SK-N-SH (cell line): Measurements from ENCODE around the gene DSC3. TPM values are rescaled to one million over a fixed set of nuclear protein-coding genes. Genes with fewer than 3 reads are reported as not detected.

Experiments
- CTCF ChIA-PET: fragments of 300-600, 350-600 bp; formaldehyde crosslinking; extraction: SDS; loops from one replicate; lab custom pipeline; 2021; lab: Yijun Ruan, JAX
- POLR2A ChIA-PET: fragments of 350-600 bp; sonication (Branson Sonifier 250); formaldehyde crosslinking; extraction: SDS; loops from one replicate; lab custom pipeline; 2020; ENCODE audit warnings: antibody characterized with exemption, inconsistent platforms; lab: Yijun Ruan, JAX
- DNase-seq: peaks from one replicate; pipeline ENCODE4 v3.0.0; 2012
- H2AFZ ChIP-seq: fragments of 200-600 bp; sonication (generic); 2 replicates; pipeline ENCODE4 v1.8.1; 2016; ENCODE audit warnings: antibody characterized with exemption, mild to moderate bottlenecking, low read depth
- H3F3A ChIP-seq: fragments of 200-600 bp; sonication (generic); replicated peaks from 2 replicates; pipeline ENCODE3; 2016; ENCODE audit warnings: antibody characterized with exemption, mild to moderate bottlenecking; ENCODE audit not compliant: insufficient read depth
- H3K27ac ChIP-seq, 2 experiments: fragments of 200-500 bp in 1 of 2; fragments of 200-600 bp in 1 of 2; sonication (Bioruptor generic) in 1 of 2; sonication (generic), shearing (Covaris generic) in 1 of 2; 2 replicates each; pipeline versions ENCODE4 v1.5.1 to v1.6.1; 2014 to 2016; ENCODE audit warnings: low read depth in 2 of 2, inconsistent platforms in 1 of 2, low read length in 1 of 2, mild to moderate bottlenecking in 1 of 2, mixed read lengths in 1 of 2
- H3K27me3 ChIP-seq: fragments of 200-600 bp; sonication (generic), shearing (Covaris generic); 2 replicates; pipeline ENCODE4 v1.6.1; 2016; ENCODE audit warnings: mixed run types; ENCODE audit not compliant: insufficient read depth
- H3K36me3 ChIP-seq, 2 experiments: fragments of 200-500 bp in 1 of 2; fragments of 200-600 bp in 1 of 2; sonication (Bioruptor generic) in 1 of 2; sonication (generic) in 1 of 2; replicated peaks in 1 of 2; 2 replicates each; pipeline versions ENCODE3 to v1.5.1; 2014 to 2016; ENCODE audit warnings: low read length in 1 of 2, mild to moderate bottlenecking in 1 of 2; ENCODE audit not compliant: insufficient read depth in 2 of 2, control insufficient read depth in 1 of 2
- H3K4me1 ChIP-seq, 2 experiments: fragments of 200-500 bp in 1 of 2; fragments of 200-600 bp in 1 of 2; sonication (Bioruptor generic) in 1 of 2; sonication (generic), shearing (Covaris generic) in 1 of 2; 2 replicates each; pipeline versions ENCODE4 v1.5.1 to v1.6.1; 2014 to 2016; ENCODE audit warnings: low read depth in 1 of 2, low read length in 1 of 2, mixed run types in 1 of 2; ENCODE audit not compliant: insufficient read depth in 2 of 2, control insufficient read depth in 1 of 2
- H3K4me2 ChIP-seq: fragments of 200-600 bp; sonication (generic), shearing (Covaris generic); 2 replicates; pipeline ENCODE4 v1.6.1; 2017; ENCODE audit warnings: mixed run types
- H3K4me3 ChIP-seq, 2 experiments: fragments of 200-500 bp in 1 of 2; fragments of 200-600 bp in 1 of 2; sonication (Bioruptor generic) in 1 of 2; sonication (generic), shearing (Covaris generic) in 1 of 2; 2 replicates each; pipeline versions ENCODE4 v1.5.1 to v1.8.1; 2014 to 2016; ENCODE audit warnings: low read depth in 2 of 2, inconsistent platforms in 1 of 2, low read length in 1 of 2, mild to moderate bottlenecking in 1 of 2, mixed read lengths in 1 of 2, moderate library complexity in 1 of 2
- H3K79me2 ChIP-seq: fragments of 200-600 bp; sonication (generic); 2 replicates; pipeline ENCODE4 v1.8.1; 2017; ENCODE audit warnings: mild to moderate bottlenecking; ENCODE audit not compliant: insufficient read depth
- H3K9ac ChIP-seq: fragments of 200-600 bp; sonication (generic); 2 replicates; pipeline ENCODE4 v1.6.1; 2017; ENCODE audit warnings: mixed run types
- H3K9me2 ChIP-seq: fragments of 200-600 bp; sonication (generic); 2 replicates; pipeline ENCODE4 v1.6.1; 2017; ENCODE audit warnings: mixed run types
- H3K9me3 ChIP-seq: fragments of 200-600 bp; sonication (generic); 2 replicates; pipeline ENCODE4 v1.6.1; 2017; ENCODE audit warnings: mixed run types, mild to moderate bottlenecking, moderate library complexity
- H4K20me1 ChIP-seq: fragments of 200-600 bp; sonication (generic); 2 replicates; pipeline ENCODE4 v1.6.1; 2017; ENCODE audit warnings: mild to moderate bottlenecking, mixed run types; ENCODE audit not compliant: insufficient read depth
- CHD2 ChIP-seq: fragments of 150-350 bp; IDR thresholded peaks from 2 replicates; pipeline ENCODE4 v1.6.1; 2018; ENCODE audit warnings: low read length; ENCODE audit not compliant: partially characterized antibody
- CTCF ChIP-seq: fragments of 200-600 bp; sonication (generic); IDR thresholded peaks from 2 replicates; pipeline ENCODE4 v1.6.1; 2017; ENCODE audit warnings: antibody characterized with exemption, mild to moderate bottlenecking, moderate library complexity
- ELF1 ChIP-seq: IDR thresholded peaks from 2 replicates; pipeline ENCODE4 v1.4.0; 2012
- FOSL2 ChIP-seq: IDR thresholded peaks from 2 replicates; pipeline ENCODE4 v1.4.0; 2012; ENCODE audit warnings: low read depth, mild to moderate bottlenecking, moderate library complexity, borderline replicate concordance
- FOXM1 ChIP-seq: IDR thresholded peaks from 2 replicates; pipeline ENCODE4 v1.4.0; 2012; ENCODE audit warnings: low read depth, mild to moderate bottlenecking
- GATA2 ChIP-seq: sonication (generic); formaldehyde crosslinking; IDR thresholded peaks from 2 replicates; pipeline ENCODE4 v1.5.0; 2020; ENCODE audit warnings: mild to moderate bottlenecking, missing genetic modification reagents
- MXI1 ChIP-seq: IDR thresholded peaks from 2 replicates; pipeline ENCODE4 v1.6.1; 2012; ENCODE audit warnings: mild to moderate bottlenecking, low read depth, low read length, improper control_type of control experiment
- NRF1 ChIP-seq: IDR thresholded peaks from 2 replicates; pipeline ENCODE4 v1.6.1; 2012; ENCODE audit warnings: low read depth, mild to moderate bottlenecking, low read length
- PBX3 ChIP-seq: IDR thresholded peaks from 2 replicates; pipeline ENCODE4; 2012
- POLR2AphosphoS5 ChIP-seq: IDR thresholded peaks from 2 replicates; pipeline ENCODE4 v1.6.1; 2012; ENCODE audit warnings: low read depth, low read length
- RAD21 ChIP-seq: IDR thresholded peaks from 2 replicates; pipeline ENCODE4 v1.6.1; 2012; ENCODE audit warnings: mild to moderate bottlenecking, low read length
- RCOR1 ChIP-seq: fragments of 150-350 bp; IDR thresholded peaks from 2 replicates; pipeline ENCODE4 v1.6.1; 2017; ENCODE audit warnings: antibody characterized with exemption, low read length
- REST ChIP-seq: IDR thresholded peaks from 2 replicates; pipeline ENCODE4 v1.6.1; 2012; ENCODE audit warnings: mild to moderate bottlenecking, low read depth, low read length, moderate library complexity
- RFX5 ChIP-seq: IDR thresholded peaks from 2 replicates; pipeline ENCODE4 v1.6.1; 2012; ENCODE audit warnings: mild to moderate bottlenecking, improper control_type of control experiment, low read length
- RXRA ChIP-seq: IDR thresholded peaks from 2 replicates; pipeline ENCODE4 v1.4.0; 2012; ENCODE audit warnings: low read depth, mild to moderate bottlenecking, borderline replicate concordance
- SMC3 ChIP-seq: IDR thresholded peaks from 2 replicates; pipeline ENCODE4 v1.6.1; 2012; ENCODE audit warnings: low read depth, low read length, improper control_type of control experiment
- TAF1 ChIP-seq: IDR thresholded peaks from 2 replicates; pipeline ENCODE4 v1.6.1; 2012; ENCODE audit warnings: low read depth, mild to moderate bottlenecking, low read length, moderate library complexity, borderline replicate concordance
- TCF12 ChIP-seq: IDR thresholded peaks from 2 replicates; pipeline ENCODE4 v1.4.0; 2012
- USF2 ChIP-seq: fragments of 150-350 bp; IDR thresholded peaks from 2 replicates; pipeline ENCODE4 v1.6.1; 2017; ENCODE audit warnings: antibody characterized with exemption, low read length, low read depth, borderline replicate concordance
- YY1 ChIP-seq: IDR thresholded peaks from 2 replicates; pipeline ENCODE4 v1.4.0; 2012; ENCODE audit warnings: low read depth, mild to moderate bottlenecking
- whole genome bisulfite sequencing: methylation state at CpG from one replicate; pipeline ENCODE4 v1.1.6; 2017; ENCODE audit warnings: low lambda C conversion rate; 5-methylcytosine and 5-hydroxymethylcytosine counted together
- polyA plus RNA-seq, 3 experiments: library from polyadenylated mRNA; depleted of rRNA; stranded (reverse); fragments of >200 nt; gene quantifications; 2 replicates each; pipeline ENCODE4 v1.2.3, GENCODE V29; 2012

Gene DSC3
- polyA plus RNA-seq, 1 of the 3 experiments (the other 2 are of a cell fraction), result not detected

- Histone ChIP-seq H3K27ac (no peak overlapping the region), H3K27me3 (peaks cover 6% of the 10 kb centered on the region; the same call in 1 of the 2 replicates), H3K9me2 (no peaks in the 10 kb centered on the region), H2AFZ (no peak overlapping the region), H4K20me1 (no peaks in the 10 kb centered on the region), H3K4me1 (no peaks in the 10 kb centered on the region), H3K4me2 (no peak overlapping the region), H3K9ac (no peak overlapping the region), H3K9me3 (no peaks in the 10 kb centered on the region), H3K4me3 (no peak overlapping the region), H3K79me2 (no peaks in the 10 kb centered on the region), H3F3A (no peaks in the 10 kb centered on the region), H3K36me3 (no peaks in the 10 kb centered on the region)
- WGBS, result 57% methylated on average over 12 of the region's 12 CpGs
- TF ChIP-seq FOXM1 (no peak), CHD2 (no peak), PBX3 (no peak), USF2 (no peak), NRF1 (no peak), ELF1 (no peak), TCF12 (no peak), POLR2AphosphoS5 (no peak), RAD21 (no peak), SMC3 (no peak), RCOR1 (no peak)
- no peak for DNase-seq
- CTCF ChIA-PET, result interaction anchor here (1.3 kb wide), 1 partner anchor 14 kb away, joined by 3 read pairs; no protein-coding TSS in a partner anchor
- POLR2A ChIA-PET, result no interaction called here
These were observed 56.8 kb downstream of the DSC3 start for GRCh38 chr18:30985753-30986152.

- WGBS, result 33% methylated on average over 11 of the region's 11 CpGs
- POLR2A ChIA-PET, result no interaction called here
- CTCF ChIA-PET, result no interaction called here
- no peak overlapping the region for H3K4me3 ChIP-seq
- no peaks in the 10 kb centered on the region for H3K9me2 ChIP-seq
- H3F3A ChIP-seq, result no peaks in the 10 kb centered on the region
- H3K4me1 ChIP-seq, result no peaks in the 10 kb centered on the region
- H3K9me3 ChIP-seq, result no peaks in the 10 kb centered on the region
- H3K27ac ChIP-seq, result no peak overlapping the region
- no peaks in the 10 kb centered on the region for H3K27me3 ChIP-seq
- H2AFZ ChIP-seq, result no peak overlapping the region
- no peak for DNase-seq
- no peaks in the 10 kb centered on the region for H4K20me1 ChIP-seq
- no peak overlapping the region for H3K9ac ChIP-seq
- H3K4me2 ChIP-seq, result no peak overlapping the region
- H3K79me2 ChIP-seq, result no peaks in the 10 kb centered on the region
- no peaks in the 10 kb centered on the region for H3K36me3 ChIP-seq
- TF ChIP-seq TAF1, result no peak
- TF ChIP-seq CTCF, result no peak
- TF ChIP-seq REST, result no peak
- no peak for TF ChIP-seq RCOR1
- no peak for TF ChIP-seq GATA2 (CRISPR knock-in tag)
- TF ChIP-seq MXI1, result no peak
- TF ChIP-seq RAD21, result no peak
- no peak for TF ChIP-seq TCF12
- TF ChIP-seq RXRA, result no peak
- TF ChIP-seq RFX5, result no peak
- no peak for TF ChIP-seq FOXM1
- no peak for TF ChIP-seq NRF1
- no peak for TF ChIP-seq CHD2
- no peak for TF ChIP-seq YY1
- no peak for TF ChIP-seq FOSL2
These were observed 60.1 kb downstream of the DSC3 start for GRCh38 chr18:30982285-30982992.
